IMR-90 (cell line): Measurements from ENCODE around the gene CCDC85B. TPM values are rescaled to one million over a fixed set of nuclear protein-coding genes. Genes with fewer than 3 reads are reported as not detected.

Source experiments
- ATAC-seq: fragments of 200-7000 bp; cut with Tn5 transposase; 2 replicates; pipeline ENCODE4 v1.9.1; 2020; ENCODE audit warnings: low read depth, mild to moderate bottlenecking, moderate library complexity
- BruUV-seq: library from RNA; stranded (reverse); fragments of 400-500 nt; replicated peaks from 2 replicates; lab custom pipeline; 2021; lab: Mats Ljungman, UMichigan
- CTCF ChIA-PET: fragments of 300-600 bp; formaldehyde crosslinking; extraction: SDS; loops from one replicate; lab custom pipeline; 2021; ENCODE audit warnings: antibody characterized with exemption; lab: Yijun Ruan, JAX
- POLR2A ChIA-PET: fragments of 300-600 bp; sonication (Branson Sonifier 250); formaldehyde crosslinking; loops from one replicate; lab custom pipeline; 2022; ENCODE audit warnings: antibody characterized with exemption; ENCODE audit not compliant: unreplicated experiment; lab: Charles Lee
- DNase-seq: peaks from one replicate; pipeline ENCODE4 v3.0.0; 2013
- H2AFZ ChIP-seq: replicated peaks from 2 replicates; pipeline ENCODE3; 2013; ENCODE audit warnings: low read length, mild to moderate bottlenecking; ENCODE audit not compliant: poor library complexity
- H2AK5ac ChIP-seq: 2 replicates; pipeline ENCODE4 v1.6.1; 2013; ENCODE audit warnings: low read depth, low read length, inconsistent platforms
- H2AK9ac ChIP-seq: replicated peaks from 2 replicates; pipeline ENCODE3; 2013; ENCODE audit warnings: mild to moderate bottlenecking, low read depth, low read length, moderate library complexity; ENCODE audit not compliant: poor library complexity
- H2BK120ac ChIP-seq: 2 replicates; pipeline ENCODE4 v1.6.1; 2013; ENCODE audit warnings: low read depth, low read length, inconsistent platforms
- H2BK15ac ChIP-seq: 3 replicates; pipeline ENCODE4 v1.6.1; 2013; ENCODE audit warnings: low read depth, low read length, inconsistent platforms
- H2BK20ac ChIP-seq: 2 replicates; pipeline ENCODE4 v1.6.1; 2013; ENCODE audit warnings: low read depth, mild to moderate bottlenecking, inconsistent platforms, low read length, moderate library complexity
- H2BK5ac ChIP-seq: 2 replicates; pipeline ENCODE4 v1.6.1; 2013; ENCODE audit warnings: mild to moderate bottlenecking, low read depth, low read length, inconsistent platforms; ENCODE audit not compliant: poor library complexity, severe bottlenecking
- H3K14ac ChIP-seq: replicated peaks from 2 replicates; pipeline ENCODE4 v1.6.1; 2013; ENCODE audit warnings: low read depth, low read length, inconsistent platforms
- H3K18ac ChIP-seq: 2 replicates; pipeline ENCODE4 v1.6.1; 2013; ENCODE audit warnings: low read depth, low read length, control low read depth
- H3K23ac ChIP-seq: 2 replicates; pipeline ENCODE4 v1.6.1; 2013; ENCODE audit warnings: low read depth, low read length, inconsistent platforms
- H3K27ac ChIP-seq: 2 replicates; pipeline ENCODE4 v1.5.1; 2013; ENCODE audit warnings: mild to moderate bottlenecking, control low read depth, low read length; ENCODE audit not compliant: insufficient read depth
- H3K27me3 ChIP-seq: 2 replicates; pipeline ENCODE4 v1.6.1; 2013; ENCODE audit warnings: low read length; ENCODE audit not compliant: control insufficient read depth, insufficient read depth
- H3K36me3 ChIP-seq: 2 replicates; pipeline ENCODE4 v1.6.1; 2013; ENCODE audit warnings: low read length, mixed read lengths; ENCODE audit not compliant: control insufficient read depth, insufficient read depth
- H3K4ac ChIP-seq: 2 replicates; pipeline ENCODE4 v1.6.1; 2013; ENCODE audit warnings: low read depth, low read length, inconsistent platforms
- H3K4me1 ChIP-seq: 2 replicates; pipeline ENCODE4 v1.6.1; 2013; ENCODE audit warnings: low read length, mixed read lengths; ENCODE audit not compliant: control insufficient read depth, insufficient read depth
- H3K4me2 ChIP-seq: 2 replicates; pipeline ENCODE4 v1.6.1; 2013; ENCODE audit warnings: low read depth, mild to moderate bottlenecking, control low read depth, low read length, moderate library complexity
- H3K4me3 ChIP-seq: 2 replicates; pipeline ENCODE4 v1.5.1; 2013; ENCODE audit warnings: low read depth, mild to moderate bottlenecking, control low read depth, low read length, moderate library complexity; ENCODE audit not compliant: insufficient read depth
- H3K56ac ChIP-seq: 2 replicates; pipeline ENCODE4 v1.6.1; 2013; ENCODE audit warnings: low read length, inconsistent platforms; ENCODE audit not compliant: insufficient read depth; ENCODE audit errors: extremely low read depth
- H3K79me1 ChIP-seq, 2 experiments: 2 replicates each; pipeline ENCODE4 v1.6.1; 2013; ENCODE audit warnings: low read length in 2 of 2, inconsistent platforms in 1 of 2, low read depth in 1 of 2
- H3K9ac ChIP-seq: 2 replicates; pipeline ENCODE4 v1.6.1; 2013; ENCODE audit warnings: low read depth, low read length, control low read depth
- H3K9me1 ChIP-seq: 2 replicates; pipeline ENCODE4 v1.6.1; 2013; ENCODE audit warnings: low read length, inconsistent platforms; ENCODE audit not compliant: insufficient read depth
- H3K9me3 ChIP-seq: 2 replicates; pipeline ENCODE4 v1.6.1; 2013; ENCODE audit warnings: low read length; ENCODE audit not compliant: control insufficient read depth, insufficient read depth
- H4K20me1 ChIP-seq: 2 replicates; pipeline ENCODE4 v1.6.1; 2013; ENCODE audit warnings: low read length, inconsistent platforms; ENCODE audit not compliant: insufficient read depth
- H4K5ac ChIP-seq: 2 replicates; pipeline ENCODE4 v1.6.1; 2013; ENCODE audit warnings: mild to moderate bottlenecking, low read depth, low read length, control low read depth
- H4K8ac ChIP-seq, 2 experiments: 2 replicates each; pipeline ENCODE4 v1.6.1; 2013; ENCODE audit warnings: low read depth in 2 of 2, low read length in 2 of 2, control low read depth in 1 of 2, inconsistent platforms in 1 of 2
- H4K91ac ChIP-seq: 2 replicates; pipeline ENCODE4 v1.6.1; 2013; ENCODE audit warnings: low read depth, low read length, inconsistent platforms; ENCODE audit not compliant: insufficient read depth
- BHLHE40 ChIP-seq: fragments of 150-350 bp; IDR thresholded peaks from 2 replicates; pipeline ENCODE4 v1.6.1; 2016; ENCODE audit warnings: mild to moderate bottlenecking, low read depth, low read length
- CHD1 ChIP-seq: IDR thresholded peaks from 2 replicates; pipeline ENCODE4 v1.6.1; 2012; ENCODE audit warnings: low read depth, low read length, improper control_type of control experiment
- FOS ChIP-seq: fragments of 150-350 bp; IDR thresholded peaks from 2 replicates; pipeline ENCODE4 v1.6.1; 2016; ENCODE audit warnings: low read depth, low read length
- MAFK ChIP-seq: IDR thresholded peaks from 2 replicates; pipeline ENCODE4 v1.6.1; 2012; ENCODE audit warnings: low read depth, low read length, improper control_type of control experiment
- MAZ ChIP-seq: IDR thresholded peaks from 2 replicates; pipeline ENCODE4 v1.6.1; 2012; ENCODE audit warnings: low read depth, mild to moderate bottlenecking, low read length, improper control_type of control experiment, moderate library complexity, borderline replicate concordance
- NFE2L2 ChIP-seq: fragments of 150-350 bp; IDR thresholded peaks from 2 replicates; pipeline ENCODE4 v1.6.1; 2016; ENCODE audit warnings: low read depth, mild to moderate bottlenecking, low read length
- POLR2A ChIP-seq: IDR thresholded peaks from 2 replicates; pipeline ENCODE4 v1.6.1; 2012; ENCODE audit warnings: mild to moderate bottlenecking, low read depth, low read length
- RCOR1 ChIP-seq: IDR thresholded peaks from 2 replicates; pipeline ENCODE4 v1.6.1; 2012; ENCODE audit warnings: mild to moderate bottlenecking, low read length, improper control_type of control experiment; ENCODE audit not compliant: insufficient replicate concordance
- RFX5 ChIP-seq: IDR thresholded peaks from 2 replicates; pipeline ENCODE4 v1.8.0; 2012; ENCODE audit warnings: low read depth, mild to moderate bottlenecking, low read length, moderate library complexity
- SMC3 ChIP-seq: fragments of 150-350 bp; IDR thresholded peaks from 2 replicates; pipeline ENCODE4 v1.6.1; 2016; ENCODE audit warnings: low read depth, mild to moderate bottlenecking, antibody characterized with exemption, low read length, moderate library complexity
- WGBS, 2 experiments: methylation state at CpG; one replicate each; pipeline versions ENCODE4 v1.1.5 to v1.1.7; 2013; ENCODE audit warnings: missing lambda C conversion rate in 2 of 2; ENCODE audit not compliant: insufficient read length in 1 of 2; ENCODE audit errors: extremely low coverage in 2 of 2; 5-methylcytosine and 5-hydroxymethylcytosine counted together
- dilution Hi-C: fragments of 300-500 bp; cut with HindIII; formaldehyde crosslinking; loops from one replicate; pipeline ENCODE4 v1.14.3; 2018; ENCODE audit warnings: low sequenced_read_pairs; ENCODE audit not compliant: unreplicated experiment
- in situ Hi-C: fragments of 300-500 bp; cut with MboI; formaldehyde crosslinking; loops from 3 replicates; pipeline ENCODE4 v1.14.3; 2019; ENCODE audit warnings: low sequenced_read_pairs, inconsistent platforms, mixed read lengths
- intact Hi-C: fragments of 100-400 bp; cut with micrococcal nuclease; formaldehyde crosslinking; loops from 2 replicates; pipeline ENCODE4 v1.10.0; 2022
- polyA plus RNA-seq, 3 experiments: library from polyadenylated mRNA; depleted of rRNA; stranded (reverse); fragments of >200 nt; gene quantifications; 2 replicates each; pipeline ENCODE4 v1.2.3, GENCODE V29; 2012; ENCODE audit warnings: low replicate concordance in 1 of 3
- total RNA-seq: library from RNA; depleted of rRNA; stranded (reverse); fragments of >200 nt; gene quantifications from 2 replicates; pipeline ENCODE4 v1.2.3, GENCODE V29; 2012
- TF ChIP-seq, protein P1 (sequence below): fragments of 150-350 bp; IDR thresholded peaks from 2 replicates; pipeline ENCODE4 v1.6.1; 2017; ENCODE audit warnings: mild to moderate bottlenecking, antibody characterized with exemption, low read length, low read depth
- TF ChIP-seq, protein P2 (sequence below): fragments of 150-350 bp; IDR thresholded peaks from 2 replicates; pipeline ENCODE4 v1.6.1; 2016; ENCODE audit warnings: low read depth, mild to moderate bottlenecking, low read length, moderate library complexity, borderline replicate concordance

CCDC85B gene
- total and polyA plus RNA-seq, 2 of the 4 experiments (the other 2 are of a cell fraction) = 17.6 to 35.4 TPM

DNA sequence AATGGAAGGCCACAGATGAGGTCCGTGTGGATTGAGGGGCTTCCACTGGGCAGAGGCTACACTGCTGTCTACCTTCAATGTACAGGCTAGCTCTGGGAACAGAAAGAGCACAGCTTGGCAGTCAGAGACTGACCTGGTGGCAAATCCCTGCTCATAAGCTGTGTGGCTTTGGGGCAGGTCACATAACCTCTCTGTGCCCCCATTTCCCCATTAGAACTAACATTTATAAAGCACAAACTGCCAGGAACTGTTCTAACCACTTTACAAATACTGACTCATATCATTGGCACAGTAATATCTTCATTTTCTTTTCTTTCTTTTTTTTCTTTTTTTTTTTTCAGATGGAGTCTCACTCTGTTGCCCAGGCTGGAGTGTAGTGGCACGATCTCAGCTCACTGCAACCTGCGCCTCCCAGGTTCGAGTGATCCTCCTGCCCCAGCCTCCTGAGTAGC is 6.6 kb downstream of the CCDC85B start:
- H3K4me1 ChIP-seq = peaks cover 38% of the 10 kb centered on the region

More for the DNA sequence above, 6.6 kb downstream of the CCDC85B start:
- Histone ChIP-seq H3K27me3 (no peaks in the 10 kb centered on the region), H2BK15ac (no peak overlapping the region), H2AK5ac (peak overlapping the region; percentile 16), H2BK5ac (peak overlapping the region; percentile 98), H2AK9ac (peak overlapping the region; percentile 92), H3K27ac (peak overlapping the region; percentile 86), H3K14ac (peak overlapping the region; percentile 97), H3K9me1 (peaks cover 9% of the 10 kb centered on the region; the same call in 1 of the 2 replicates), H3K18ac (peak overlapping the region; percentile 8; the same call in 1 of the 2 replicates), H3K4me2 (peak overlapping the region; percentile 90), H3K79me1 (peaks cover 10 to 30% of the 10 kb centered on the region in 2 experiments), H3K4ac (peak overlapping the region; percentile 93), H2BK20ac (peak overlapping the region; percentile 12; the same call in 1 of the 2 replicates), H4K20me1 (peaks cover 76% of the 10 kb centered on the region), H3K4me3 (peak overlapping the region; percentile 98; the same call in 1 of the 2 replicates), H3K56ac (peak overlapping the region; percentile 62; the same call in 1 of the 2 replicates), H3K9ac (peak overlapping the region; percentile 54; the same call in 1 of the 2 replicates), H3K23ac (peak overlapping the region; percentile 99), H2AFZ (peak overlapping the region; percentile 59), H4K8ac (peak overlapping the region; percentile 84 to 93; a peak in 3 of 4 replicates), H2BK120ac (peak overlapping the region; percentile 58), H4K91ac (peak overlapping the region; percentile 17), H3K36me3 (peaks cover 40% of the 10 kb centered on the region), H3K9me3 (no peaks in the 10 kb centered on the region), H4K5ac (peak overlapping the region; percentile 14)
- intact Hi-C loops = no loop called here
- in situ Hi-C loops = no loop called here
- no CpG with 5 or more reads among the region's 4 CpGs for WGBS, 2 experiments
- POLR2A ChIA-PET = interaction anchor here (0.6 kb wide), 4 partner anchors 9 to 290 kb away, joined by 3 to 10 read pairs (median 4); partner anchors contain the start of gene FIBP
- dilution Hi-C loops = no loop called here
- TF ChIP-seq MAZ = no peak
- no peak; the same call in 1 of the 2 replicates for TF ChIP-seq POLR2A
- no peak for TF ChIP-seq NFE2L2
- TF ChIP-seq, protein P1, sequence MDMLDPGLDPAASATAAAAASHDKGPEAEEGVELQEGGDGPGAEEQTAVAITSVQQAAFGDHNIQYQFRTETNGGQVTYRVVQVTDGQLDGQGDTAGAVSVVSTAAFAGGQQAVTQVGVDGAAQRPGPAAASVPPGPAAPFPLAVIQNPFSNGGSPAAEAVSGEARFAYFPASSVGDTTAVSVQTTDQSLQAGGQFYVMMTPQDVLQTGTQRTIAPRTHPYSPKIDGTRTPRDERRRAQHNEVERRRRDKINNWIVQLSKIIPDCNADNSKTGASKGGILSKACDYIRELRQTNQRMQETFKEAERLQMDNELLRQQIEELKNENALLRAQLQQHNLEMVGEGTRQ = no peak
- TF ChIP-seq BHLHE40 = no peak
- TF ChIP-seq RCOR1 = no peak
- TF ChIP-seq MAFK = no peak
- no peak for TF ChIP-seq CHD1
- no peak for TF ChIP-seq RFX5
- TF ChIP-seq FOS = no peak
- TF ChIP-seq SMC3 = no peak
- TF ChIP-seq, protein P2, sequence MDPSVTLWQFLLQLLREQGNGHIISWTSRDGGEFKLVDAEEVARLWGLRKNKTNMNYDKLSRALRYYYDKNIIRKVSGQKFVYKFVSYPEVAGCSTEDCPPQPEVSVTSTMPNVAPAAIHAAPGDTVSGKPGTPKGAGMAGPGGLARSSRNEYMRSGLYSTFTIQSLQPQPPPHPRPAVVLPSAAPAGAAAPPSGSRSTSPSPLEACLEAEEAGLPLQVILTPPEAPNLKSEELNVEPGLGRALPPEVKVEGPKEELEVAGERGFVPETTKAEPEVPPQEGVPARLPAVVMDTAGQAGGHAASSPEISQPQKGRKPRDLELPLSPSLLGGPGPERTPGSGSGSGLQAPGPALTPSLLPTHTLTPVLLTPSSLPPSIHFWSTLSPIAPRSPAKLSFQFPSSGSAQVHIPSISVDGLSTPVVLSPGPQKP = no peak
- ATAC-seq (no peak), DNase-seq (no peak)
- BruUV-seq = no TSS peak
- CTCF ChIA-PET = no interaction called here
